Measurements from ENCODE around the gene VPS13D.

- TF ChIP-seq POLR2A (IDR thresholded peaks at IDR 0.05) (no peak), CTCF (IDR thresholded peaks at IDR 0.05) (no peak)
These were observed 111.8 kb downstream of the VPS13D start for GRCh38 chr1:12341667-12342066.

Measured in right lobe of liver (tissue), 4 donors.